WTC11 (cell line): ENCODE measurements around the gene ASB1. TPM values are rescaled to one million over a fixed set of nuclear protein-coding genes. Genes with fewer than 3 reads are reported as not detected.

Source experiments
- ATAC-seq: fragments of 200-7000 bp; cut with Tn5 transposase; 2 replicates; pipeline ENCODE4 v1.10.0; 2021; ENCODE audit warnings: mild to moderate bottlenecking, moderate library complexity
- CTCF ChIA-PET: fragments of 300-600 bp; sonication (Branson Sonifier 250); formaldehyde crosslinking; loops from one replicate; lab custom pipeline; 2021; ENCODE audit warnings: antibody characterized with exemption; lab: Charles Lee
- POLR2A ChIA-PET: fragments of 350-600 bp; sonication (Branson Sonifier 250); formaldehyde crosslinking; loops from one replicate; lab custom pipeline; 2021; ENCODE audit warnings: antibody characterized with exemption; lab: Charles Lee
- DNase-seq: peaks from one replicate; pipeline ENCODE4 v3.0.0; 2021; ENCODE audit warnings: low spot score
- H3K27ac Mint-ChIP-seq: 2 replicates; pipeline ENCODE4 v1.8.0; 2021; ENCODE audit warnings: mixed read lengths
- H3K27me3 Mint-ChIP-seq: 2 replicates; pipeline ENCODE4 v1.8.0; 2021; ENCODE audit warnings: low read depth, mild to moderate bottlenecking, moderate library complexity, mixed read lengths
- H3K36me3 Mint-ChIP-seq: 2 replicates; pipeline ENCODE4 v1.8.0; 2021; ENCODE audit warnings: mixed read lengths
- H3K4me1 Mint-ChIP-seq: 2 replicates; pipeline ENCODE4 v1.8.0; 2022; ENCODE audit warnings: mixed read lengths
- H3K4me3 Mint-ChIP-seq: 2 replicates; pipeline ENCODE4 v1.8.0; 2021; ENCODE audit warnings: mild to moderate bottlenecking, moderate library complexity, mixed read lengths
- H3K9me3 Mint-ChIP-seq: 2 replicates; pipeline ENCODE4 v1.8.0; 2021; ENCODE audit warnings: mixed read lengths
- EMX1 ChIP-seq: fragments of 250-450 bp; sonication (Bioruptor Pico); IDR thresholded peaks from 2 replicates; pipeline ENCODE4 v1.8.0; 2021; ENCODE audit warnings: mild to moderate bottlenecking
- HMGA2 ChIP-seq: fragments of 250-450 bp; sonication (Bioruptor Pico); IDR thresholded peaks from 2 replicates; pipeline ENCODE4 v1.4.0; 2021; ENCODE audit warnings: mild to moderate bottlenecking, moderate library complexity
- RORB ChIP-seq: fragments of 250-450 bp; sonication (Bioruptor Pico); IDR thresholded peaks from 2 replicates; pipeline ENCODE4 v1.9.0; 2021; ENCODE audit warnings: mild to moderate bottlenecking
- SMAD4 ChIP-seq: sonication (generic); formaldehyde crosslinking; IDR thresholded peaks from 2 replicates; pipeline ENCODE4 v1.8.0; 2022; ENCODE audit warnings: mild to moderate bottlenecking, missing genetic modification reagents
- TEAD4 ChIP-seq: sonication (generic); formaldehyde crosslinking; IDR thresholded peaks from 2 replicates; pipeline ENCODE4 v1.8.0; 2022; ENCODE audit warnings: mild to moderate bottlenecking, missing genetic modification reagents
- ZNF121 ChIP-seq: sonication (generic); formaldehyde crosslinking; IDR thresholded peaks from 2 replicates; pipeline ENCODE4 v1.8.0; 2023; ENCODE audit warnings: missing genetic modification reagents
- ZNF219 ChIP-seq: sonication (generic); formaldehyde crosslinking; IDR thresholded peaks from 2 replicates; pipeline ENCODE4 v1.8.0; 2023; ENCODE audit warnings: missing genetic modification reagents, mild to moderate bottlenecking, borderline replicate concordance
- ZNF671 ChIP-seq: fragments of 250-450 bp; sonication (Bioruptor Pico); IDR thresholded peaks from 2 replicates; pipeline ENCODE4 v1.8.0; 2021; ENCODE audit warnings: mild to moderate bottlenecking
- total RNA-seq: library from RNA; stranded (reverse); gene quantifications from 3 replicates; pipeline ENCODE4 v1.2.3, GENCODE V29; 2021
- TF ChIP-seq, protein P1 (sequence below): sonication (generic); formaldehyde crosslinking; IDR thresholded peaks from 2 replicates; pipeline ENCODE4 v1.8.0; 2022; ENCODE audit warnings: mild to moderate bottlenecking, missing genetic modification reagents
- TF ChIP-seq, protein P2 (sequence below): sonication (generic); formaldehyde crosslinking; IDR thresholded peaks from 2 replicates; pipeline ENCODE4 v1.8.0; 2023; ENCODE audit warnings: missing genetic modification reagents
- TF ChIP-seq, protein P3 (sequence below): sonication (generic); formaldehyde crosslinking; IDR thresholded peaks from 2 replicates; pipeline ENCODE4 v1.8.1; 2022; ENCODE audit warnings: mild to moderate bottlenecking, moderate library complexity, missing genetic modification reagents
- TF ChIP-seq, protein P4 (sequence below): sonication (generic); formaldehyde crosslinking; conservative IDR thresholded peaks from 2 replicates; pipeline ENCODE4 v1.8.1; 2023; ENCODE audit warnings: mild to moderate bottlenecking, low read depth, missing genetic modification reagents, moderate library complexity
- TF ChIP-seq, protein P5 (sequence below): sonication (generic); formaldehyde crosslinking; IDR thresholded peaks from 2 replicates; pipeline ENCODE4 v1.8.0; 2023; ENCODE audit warnings: missing genetic modification reagents, mild to moderate bottlenecking, borderline replicate concordance
- TF ChIP-seq, protein P6 (sequence below): fragments of 200-600 bp; IDR thresholded peaks from 2 replicates; pipeline ENCODE4 v1.8.0; 2022; ENCODE audit warnings: antibody characterized with exemption
- TF ChIP-seq, protein P7 (sequence below): sonication (generic); formaldehyde crosslinking; IDR thresholded peaks from 2 replicates; pipeline ENCODE4 v1.8.0; 2022; ENCODE audit warnings: mild to moderate bottlenecking, missing genetic modification reagents
- TF ChIP-seq, protein P8 (sequence below): sonication (generic); formaldehyde crosslinking; IDR thresholded peaks from 2 replicates; pipeline ENCODE4 v1.8.1; 2023; ENCODE audit warnings: mild to moderate bottlenecking, missing genetic modification reagents

ASB1 gene
- total RNA-seq, 1 experiment from 2014 or later = 43.9 TPM

DNA sequence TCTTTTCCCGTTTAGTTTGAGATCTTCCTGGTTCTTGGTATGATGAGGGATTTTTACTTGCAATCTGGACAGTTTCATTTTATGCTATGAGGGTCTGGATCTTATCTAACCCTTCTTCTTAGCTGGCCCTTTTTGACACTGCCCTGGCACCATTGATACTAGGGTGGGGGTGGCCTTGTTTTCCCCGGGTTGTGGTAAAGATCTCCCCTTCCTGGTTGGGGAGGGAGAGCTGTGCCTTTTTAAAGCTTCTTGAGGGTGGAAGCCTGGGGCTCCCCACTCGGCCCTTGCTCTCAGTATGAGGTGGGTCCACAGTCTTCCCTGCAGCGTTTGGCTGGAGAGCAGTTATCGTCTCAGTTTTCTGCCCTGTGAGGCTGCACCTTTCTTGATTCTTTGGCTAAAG is 66.1 kb downstream of the ASB1 start (continued):
- no peak for TF ChIP-seq TEAD4 (CRISPR knock-in tag)
- TF ChIP-seq ZNF219 (CRISPR knock-in tag) = no peak
- TF ChIP-seq, protein P1, sequence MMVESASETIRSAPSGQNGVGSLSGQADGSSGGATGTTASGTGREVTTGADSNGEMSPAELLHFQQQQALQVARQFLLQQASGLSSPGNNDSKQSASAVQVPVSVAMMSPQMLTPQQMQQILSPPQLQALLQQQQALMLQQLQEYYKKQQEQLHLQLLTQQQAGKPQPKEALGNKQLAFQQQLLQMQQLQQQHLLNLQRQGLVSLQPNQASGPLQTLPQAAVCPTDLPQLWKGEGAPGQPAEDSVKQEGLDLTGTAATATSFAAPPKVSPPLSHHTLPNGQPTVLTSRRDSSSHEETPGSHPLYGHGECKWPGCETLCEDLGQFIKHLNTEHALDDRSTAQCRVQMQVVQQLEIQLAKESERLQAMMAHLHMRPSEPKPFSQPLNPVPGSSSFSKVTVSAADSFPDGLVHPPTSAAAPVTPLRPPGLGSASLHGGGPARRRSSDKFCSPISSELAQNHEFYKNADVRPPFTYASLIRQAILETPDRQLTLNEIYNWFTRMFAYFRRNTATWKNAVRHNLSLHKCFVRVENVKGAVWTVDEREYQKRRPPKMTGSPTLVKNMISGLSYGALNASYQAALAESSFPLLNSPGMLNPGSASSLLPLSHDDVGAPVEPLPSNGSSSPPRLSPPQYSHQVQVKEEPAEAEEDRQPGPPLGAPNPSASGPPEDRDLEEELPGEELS (CRISPR knock-in tag) = no peak
- TF ChIP-seq, protein P2, sequence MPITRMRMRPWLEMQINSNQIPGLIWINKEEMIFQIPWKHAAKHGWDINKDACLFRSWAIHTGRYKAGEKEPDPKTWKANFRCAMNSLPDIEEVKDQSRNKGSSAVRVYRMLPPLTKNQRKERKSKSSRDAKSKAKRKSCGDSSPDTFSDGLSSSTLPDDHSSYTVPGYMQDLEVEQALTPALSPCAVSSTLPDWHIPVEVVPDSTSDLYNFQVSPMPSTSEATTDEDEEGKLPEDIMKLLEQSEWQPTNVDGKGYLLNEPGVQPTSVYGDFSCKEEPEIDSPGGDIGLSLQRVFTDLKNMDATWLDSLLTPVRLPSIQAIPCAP (CRISPR knock-in tag) = no peak
- TF ChIP-seq, protein P3, sequence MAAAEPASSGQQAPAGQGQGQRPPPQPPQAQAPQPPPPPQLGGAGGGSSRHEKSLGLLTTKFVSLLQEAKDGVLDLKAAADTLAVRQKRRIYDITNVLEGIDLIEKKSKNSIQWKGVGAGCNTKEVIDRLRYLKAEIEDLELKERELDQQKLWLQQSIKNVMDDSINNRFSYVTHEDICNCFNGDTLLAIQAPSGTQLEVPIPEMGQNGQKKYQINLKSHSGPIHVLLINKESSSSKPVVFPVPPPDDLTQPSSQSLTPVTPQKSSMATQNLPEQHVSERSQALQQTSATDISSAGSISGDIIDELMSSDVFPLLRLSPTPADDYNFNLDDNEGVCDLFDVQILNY = no peak
- TF ChIP-seq HMGA2 (CRISPR knock-in tag) = no peak

DNA sequence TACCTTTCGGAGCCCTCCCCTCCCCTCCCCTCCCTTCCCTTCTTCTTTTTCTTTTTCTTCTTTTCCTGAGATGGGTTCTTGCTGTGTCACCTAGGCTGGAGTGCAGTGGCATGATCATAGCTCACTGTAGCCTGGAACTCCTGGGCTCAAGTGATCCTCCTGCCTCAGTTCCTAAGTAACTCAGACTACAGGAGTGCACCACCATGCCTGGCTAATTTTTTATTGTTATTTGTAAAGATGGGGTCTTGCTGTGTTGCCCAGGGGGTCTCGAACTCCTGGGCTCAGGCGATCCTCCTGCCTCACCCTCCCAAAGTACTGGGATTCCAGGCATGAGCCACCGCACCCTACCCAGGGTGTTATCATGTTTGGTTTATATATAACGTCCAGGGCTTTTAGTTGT is 66.7 kb downstream of the ASB1 start:
- ChIA-PET POLR2A (no interaction called here), CTCF (interaction anchor here (0.9 to 1.6 kb wide), 2 partner anchors 20 to 80 kb away, joined by 3 to 4 read pairs; no protein-coding TSS in a partner anchor)
- Mint-ChIP-seq H3K36me3 (no peaks in the 10 kb centered on the region), H3K27me3 (no peaks in the 10 kb centered on the region; the same call in 1 of the 2 replicates), H3K4me1 (peaks cover 6% of the 10 kb centered on the region), H3K4me3 (no peak overlapping the region), H3K9me3 (no peaks in the 10 kb centered on the region), H3K27ac (no peak overlapping the region)
- TF ChIP-seq ZNF121 (CRISPR knock-in tag) (peak; percentile 36; the same call in 1 of the 2 replicates), ZNF671 (CRISPR knock-in tag) (no peak)
- ATAC-seq = no peak
- no peak for DNase-seq

DNA sequence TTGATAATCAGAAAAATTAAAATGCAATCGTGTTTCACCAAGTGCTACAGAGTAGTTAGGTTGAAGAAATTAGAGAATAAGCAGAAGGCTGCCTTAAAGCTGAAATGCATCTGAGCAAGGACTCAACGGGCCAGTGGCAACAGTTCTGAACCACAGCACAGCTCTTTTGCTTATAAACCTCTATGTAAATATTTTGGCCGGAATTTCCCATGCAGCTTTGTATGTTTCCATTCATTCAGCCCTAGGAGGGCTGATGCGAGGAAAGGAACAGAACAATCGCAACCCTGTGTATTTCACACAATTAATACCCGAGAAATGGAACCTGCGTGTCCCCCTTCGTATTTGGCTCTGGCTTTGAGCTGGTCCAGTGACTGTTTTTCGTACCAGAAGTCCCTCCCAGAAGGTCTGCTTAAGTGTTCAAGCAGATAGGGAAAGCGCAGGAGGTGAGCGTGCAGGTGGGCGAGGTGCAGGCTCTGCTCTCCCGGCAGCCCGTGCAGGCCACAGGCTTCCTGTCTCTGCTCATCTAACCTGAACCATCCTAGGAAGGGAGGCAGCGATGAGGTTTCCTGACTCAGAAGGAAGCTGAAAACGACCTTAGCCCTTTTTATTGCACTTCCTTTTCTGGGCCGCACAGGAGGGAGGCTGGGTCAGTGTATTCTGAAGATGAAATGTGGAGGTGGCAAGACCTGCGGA is 67.3 kb downstream of the ASB1 start:
- no peaks in the 10 kb centered on the region for H3K36me3 Mint-ChIP-seq
- CTCF ChIA-PET = interaction anchor here (1.6 kb wide), 1 partner anchor 19 kb away, joined by 4 read pairs; no protein-coding TSS in a partner anchor
- no peak overlapping the region for H3K4me3 Mint-ChIP-seq
- ATAC-seq (no peak), DNase-seq (no peak)
- POLR2A ChIA-PET = no interaction called here
- H3K4me1 Mint-ChIP-seq = peaks cover 2% of the 10 kb centered on the region
- no peaks in the 10 kb centered on the region; the same call in 1 of the 2 replicates for H3K27me3 Mint-ChIP-seq
- no peak overlapping the region for H3K27ac Mint-ChIP-seq
- TF ChIP-seq, protein P4, sequence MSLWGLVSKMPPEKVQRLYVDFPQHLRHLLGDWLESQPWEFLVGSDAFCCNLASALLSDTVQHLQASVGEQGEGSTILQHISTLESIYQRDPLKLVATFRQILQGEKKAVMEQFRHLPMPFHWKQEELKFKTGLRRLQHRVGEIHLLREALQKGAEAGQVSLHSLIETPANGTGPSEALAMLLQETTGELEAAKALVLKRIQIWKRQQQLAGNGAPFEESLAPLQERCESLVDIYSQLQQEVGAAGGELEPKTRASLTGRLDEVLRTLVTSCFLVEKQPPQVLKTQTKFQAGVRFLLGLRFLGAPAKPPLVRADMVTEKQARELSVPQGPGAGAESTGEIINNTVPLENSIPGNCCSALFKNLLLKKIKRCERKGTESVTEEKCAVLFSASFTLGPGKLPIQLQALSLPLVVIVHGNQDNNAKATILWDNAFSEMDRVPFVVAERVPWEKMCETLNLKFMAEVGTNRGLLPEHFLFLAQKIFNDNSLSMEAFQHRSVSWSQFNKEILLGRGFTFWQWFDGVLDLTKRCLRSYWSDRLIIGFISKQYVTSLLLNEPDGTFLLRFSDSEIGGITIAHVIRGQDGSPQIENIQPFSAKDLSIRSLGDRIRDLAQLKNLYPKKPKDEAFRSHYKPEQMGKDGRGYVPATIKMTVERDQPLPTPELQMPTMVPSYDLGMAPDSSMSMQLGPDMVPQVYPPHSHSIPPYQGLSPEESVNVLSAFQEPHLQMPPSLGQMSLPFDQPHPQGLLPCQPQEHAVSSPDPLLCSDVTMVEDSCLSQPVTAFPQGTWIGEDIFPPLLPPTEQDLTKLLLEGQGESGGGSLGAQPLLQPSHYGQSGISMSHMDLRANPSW (CRISPR knock-in tag) = no peak
- TF ChIP-seq, protein P5, sequence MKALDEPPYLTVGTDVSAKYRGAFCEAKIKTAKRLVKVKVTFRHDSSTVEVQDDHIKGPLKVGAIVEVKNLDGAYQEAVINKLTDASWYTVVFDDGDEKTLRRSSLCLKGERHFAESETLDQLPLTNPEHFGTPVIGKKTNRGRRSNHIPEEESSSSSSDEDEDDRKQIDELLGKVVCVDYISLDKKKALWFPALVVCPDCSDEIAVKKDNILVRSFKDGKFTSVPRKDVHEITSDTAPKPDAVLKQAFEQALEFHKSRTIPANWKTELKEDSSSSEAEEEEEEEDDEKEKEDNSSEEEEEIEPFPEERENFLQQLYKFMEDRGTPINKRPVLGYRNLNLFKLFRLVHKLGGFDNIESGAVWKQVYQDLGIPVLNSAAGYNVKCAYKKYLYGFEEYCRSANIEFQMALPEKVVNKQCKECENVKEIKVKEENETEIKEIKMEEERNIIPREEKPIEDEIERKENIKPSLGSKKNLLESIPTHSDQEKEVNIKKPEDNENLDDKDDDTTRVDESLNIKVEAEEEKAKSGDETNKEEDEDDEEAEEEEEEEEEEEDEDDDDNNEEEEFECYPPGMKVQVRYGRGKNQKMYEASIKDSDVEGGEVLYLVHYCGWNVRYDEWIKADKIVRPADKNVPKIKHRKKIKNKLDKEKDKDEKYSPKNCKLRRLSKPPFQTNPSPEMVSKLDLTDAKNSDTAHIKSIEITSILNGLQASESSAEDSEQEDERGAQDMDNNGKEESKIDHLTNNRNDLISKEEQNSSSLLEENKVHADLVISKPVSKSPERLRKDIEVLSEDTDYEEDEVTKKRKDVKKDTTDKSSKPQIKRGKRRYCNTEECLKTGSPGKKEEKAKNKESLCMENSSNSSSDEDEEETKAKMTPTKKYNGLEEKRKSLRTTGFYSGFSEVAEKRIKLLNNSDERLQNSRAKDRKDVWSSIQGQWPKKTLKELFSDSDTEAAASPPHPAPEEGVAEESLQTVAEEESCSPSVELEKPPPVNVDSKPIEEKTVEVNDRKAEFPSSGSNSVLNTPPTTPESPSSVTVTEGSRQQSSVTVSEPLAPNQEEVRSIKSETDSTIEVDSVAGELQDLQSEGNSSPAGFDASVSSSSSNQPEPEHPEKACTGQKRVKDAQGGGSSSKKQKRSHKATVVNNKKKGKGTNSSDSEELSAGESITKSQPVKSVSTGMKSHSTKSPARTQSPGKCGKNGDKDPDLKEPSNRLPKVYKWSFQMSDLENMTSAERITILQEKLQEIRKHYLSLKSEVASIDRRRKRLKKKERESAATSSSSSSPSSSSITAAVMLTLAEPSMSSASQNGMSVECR = no peak
- TF ChIP-seq, protein P6, sequence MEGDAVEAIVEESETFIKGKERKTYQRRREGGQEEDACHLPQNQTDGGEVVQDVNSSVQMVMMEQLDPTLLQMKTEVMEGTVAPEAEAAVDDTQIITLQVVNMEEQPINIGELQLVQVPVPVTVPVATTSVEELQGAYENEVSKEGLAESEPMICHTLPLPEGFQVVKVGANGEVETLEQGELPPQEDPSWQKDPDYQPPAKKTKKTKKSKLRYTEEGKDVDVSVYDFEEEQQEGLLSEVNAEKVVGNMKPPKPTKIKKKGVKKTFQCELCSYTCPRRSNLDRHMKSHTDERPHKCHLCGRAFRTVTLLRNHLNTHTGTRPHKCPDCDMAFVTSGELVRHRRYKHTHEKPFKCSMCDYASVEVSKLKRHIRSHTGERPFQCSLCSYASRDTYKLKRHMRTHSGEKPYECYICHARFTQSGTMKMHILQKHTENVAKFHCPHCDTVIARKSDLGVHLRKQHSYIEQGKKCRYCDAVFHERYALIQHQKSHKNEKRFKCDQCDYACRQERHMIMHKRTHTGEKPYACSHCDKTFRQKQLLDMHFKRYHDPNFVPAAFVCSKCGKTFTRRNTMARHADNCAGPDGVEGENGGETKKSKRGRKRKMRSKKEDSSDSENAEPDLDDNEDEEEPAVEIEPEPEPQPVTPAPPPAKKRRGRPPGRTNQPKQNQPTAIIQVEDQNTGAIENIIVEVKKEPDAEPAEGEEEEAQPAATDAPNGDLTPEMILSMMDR = no peak
- no peak for TF ChIP-seq RORB (CRISPR knock-in tag)
- TF ChIP-seq EMX1 (CRISPR knock-in tag) = no peak
- TF ChIP-seq, protein P7, sequence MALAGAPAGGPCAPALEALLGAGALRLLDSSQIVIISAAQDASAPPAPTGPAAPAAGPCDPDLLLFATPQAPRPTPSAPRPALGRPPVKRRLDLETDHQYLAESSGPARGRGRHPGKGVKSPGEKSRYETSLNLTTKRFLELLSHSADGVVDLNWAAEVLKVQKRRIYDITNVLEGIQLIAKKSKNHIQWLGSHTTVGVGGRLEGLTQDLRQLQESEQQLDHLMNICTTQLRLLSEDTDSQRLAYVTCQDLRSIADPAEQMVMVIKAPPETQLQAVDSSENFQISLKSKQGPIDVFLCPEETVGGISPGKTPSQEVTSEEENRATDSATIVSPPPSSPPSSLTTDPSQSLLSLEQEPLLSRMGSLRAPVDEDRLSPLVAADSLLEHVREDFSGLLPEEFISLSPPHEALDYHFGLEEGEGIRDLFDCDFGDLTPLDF (CRISPR knock-in tag) = no peak
- no peak for TF ChIP-seq HMGA2 (CRISPR knock-in tag)
- TF ChIP-seq SMAD4 = no peak
- TF ChIP-seq, protein P8, sequence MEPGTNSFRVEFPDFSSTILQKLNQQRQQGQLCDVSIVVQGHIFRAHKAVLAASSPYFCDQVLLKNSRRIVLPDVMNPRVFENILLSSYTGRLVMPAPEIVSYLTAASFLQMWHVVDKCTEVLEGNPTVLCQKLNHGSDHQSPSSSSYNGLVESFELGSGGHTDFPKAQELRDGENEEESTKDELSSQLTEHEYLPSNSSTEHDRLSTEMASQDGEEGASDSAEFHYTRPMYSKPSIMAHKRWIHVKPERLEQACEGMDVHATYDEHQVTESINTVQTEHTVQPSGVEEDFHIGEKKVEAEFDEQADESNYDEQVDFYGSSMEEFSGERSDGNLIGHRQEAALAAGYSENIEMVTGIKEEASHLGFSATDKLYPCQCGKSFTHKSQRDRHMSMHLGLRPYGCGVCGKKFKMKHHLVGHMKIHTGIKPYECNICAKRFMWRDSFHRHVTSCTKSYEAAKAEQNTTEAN (CRISPR knock-in tag) = no peak
- no peak for TF ChIP-seq ZNF671 (CRISPR knock-in tag)
- no peaks in the 10 kb centered on the region for H3K9me3 Mint-ChIP-seq
